Measurements from ENCODE around the gene BBS9.
"Not testable (repeated sequence)": the region's sequence is repeated elsewhere in the genome, so short reads cannot be mapped to it uniquely, and the experiment has no call there.

BBS9 gene

GRCh38 chr7:33248671-33249070, 119.3 kb downstream of the BBS9 start:
- CTCF ChIA-PET = interaction anchor here (0.6 to 0.7 kb wide), 2 partner anchors 63 to 83 kb away, joined by 3 to 4 read pairs; no protein-coding TSS in a partner anchor
- POLR2A ChIA-PET (ENCODE audit: low non-redundant PET) = no interaction called here
- DNase-seq (ENCODE audit: low spot score) = no peak
- TF ChIP-seq CTCF (conservative IDR thresholded peaks at IDR 0.05; ENCODE audit: low read depth) = no peak
- no peak overlapping the region for H3K27ac ChIP-seq

GRCh38 chr7:33250421-33250871, 121.1 kb downstream of the BBS9 start:
- POLR2A ChIA-PET (ENCODE audit: low non-redundant PET) = no interaction called here
- CTCF ChIA-PET = no interaction called here
- no peak overlapping the region for H3K27ac ChIP-seq
- no peak for DNase-seq (ENCODE audit: low spot score)
- TF ChIP-seq CTCF (conservative IDR thresholded peaks at IDR 0.05; ENCODE audit: low read depth) = no peak

GRCh38 chr7:33251301-33251700, 121.9 kb downstream of the BBS9 start:
- DNase-seq (ENCODE audit: low spot score) = no peak
- no peak for TF ChIP-seq CTCF (conservative IDR thresholded peaks at IDR 0.05; ENCODE audit: low read depth)
- ChIA-PET POLR2A (ENCODE audit: low non-redundant PET) (no interaction called here), CTCF (no interaction called here)
- no peak overlapping the region for H3K27ac ChIP-seq

GRCh38 chr7:33258491-33258951, 129.2 kb downstream of the BBS9 start:
- ChIA-PET CTCF (no interaction called here), POLR2A (ENCODE audit: low non-redundant PET) (no interaction called here)
- H3K27ac ChIP-seq = no peak overlapping the region
- no peak for DNase-seq (ENCODE audit: low spot score)
- TF ChIP-seq CTCF (conservative IDR thresholded peaks at IDR 0.05; ENCODE audit: low read depth) = no peak

- no peak for TF ChIP-seq CTCF (conservative IDR thresholded peaks at IDR 0.05; ENCODE audit: low read depth)
- H3K27ac ChIP-seq = no peak overlapping the region
- ChIA-PET POLR2A (ENCODE audit: low non-redundant PET) (no interaction called here), CTCF (no interaction called here)
- DNase-seq (ENCODE audit: low spot score) = no peak
Observed at GRCh38 chr7:33261585-33261984, 132.2 kb downstream of the BBS9 start.

GRCh38 chr7:33262476-33262875, 133.1 kb downstream of the BBS9 start:
- ChIA-PET CTCF (no interaction called here), POLR2A (ENCODE audit: low non-redundant PET) (no interaction called here)
- no peak for DNase-seq (ENCODE audit: low spot score)
- H3K27ac ChIP-seq = no peak overlapping the region
- TF ChIP-seq CTCF (conservative IDR thresholded peaks at IDR 0.05; ENCODE audit: low read depth) = no peak

GRCh38 chr7:33271839-33272371, 142.5 kb downstream of the BBS9 start:
- DNase-seq (ENCODE audit: low spot score); POLR2A ChIA-PET (ENCODE audit: low non-redundant PET): not testable (repeated sequence)

More at GRCh38 chr7:33271839-33272371, 142.5 kb downstream of the BBS9 start:
- H3K27ac ChIP-seq, CTCF ChIA-PET: not testable (repeated sequence)
